SKM-1 (cell line): ENCODE data around the gene WSCD1.

Source experiments
- DNase-seq: peaks from one replicate; lab custom pipeline; 2025; ENCODE audit not compliant: unreplicated experiment; lab: John Stamatoyannopoulos, UW

The WSCD1 gene

GRCh38 chr17:6147042-6147441 lies 76.9 kb downstream of the WSCD1 start:
- no peak for DNase-seq

GRCh38 chr17:6153375-6153774 lies 83.2 kb downstream of the WSCD1 start:
- DNase-seq: no peak

- DNase-seq: no peak
These were observed 87.5 kb downstream of the WSCD1 start for GRCh38 chr17:6157716-6158115.

GRCh38 chr17:6159541-6160231 lies 89.5 kb downstream of the WSCD1 start:
- DNase-seq: no peak

- no peak for DNase-seq
These were observed 90.0 kb downstream of the WSCD1 start for GRCh38 chr17:6160232-6160555.

- DNase-seq: no peak
These were observed 91.0 kb downstream of the WSCD1 start for GRCh38 chr17:6160911-6161855.

GRCh38 chr17:6162216-6162615 lies 92.0 kb downstream of the WSCD1 start:
- no peak for DNase-seq

- no peak for DNase-seq
These were observed 92.7 kb downstream of the WSCD1 start for GRCh38 chr17:6162892-6163291.

GRCh38 chr17:6163612-6164333 lies 93.6 kb downstream of the WSCD1 start:
- no peak for DNase-seq

- DNase-seq: no peak
These were observed 94.8 kb downstream of the WSCD1 start for GRCh38 chr17:6164996-6165395.

- DNase-seq: no peak
These were observed 95.6 kb downstream of the WSCD1 start for GRCh38 chr17:6165806-6166205.

- no peak for DNase-seq
These were observed 96.5 kb downstream of the WSCD1 start for GRCh38 chr17:6166492-6167179.

- no peak for DNase-seq
These were observed 98.1 kb downstream of the WSCD1 start for GRCh38 chr17:6168296-6168695.

GRCh38 chr17:6170349-6170748 lies 100.2 kb downstream of the WSCD1 start:
- no peak for DNase-seq

- DNase-seq: no peak
These were observed 102.6 kb downstream of the WSCD1 start for GRCh38 chr17:6172642-6173330.

GRCh38 chr17:6173653-6174052 lies 103.5 kb downstream of the WSCD1 start:
- DNase-seq: no peak
